Stimulated activated CD4-positive, alpha-beta T cell treated with anti-CD3 and anti-CD28 coated beads, Interleukin-1b, Interleukin-23, amount 100 ng/mL, for 24 hours (primary cell): ENCODE measurements around the gene MTF2.

Source experiments
- DNase-seq, 4 experiments: peaks; one replicate each; pipeline ENCODE4 v3.0.0-alpha.2; 2020; ENCODE audit warnings: low read depth in 4 of 4, low spot score in 1 of 4

MTF2 gene

DNA sequence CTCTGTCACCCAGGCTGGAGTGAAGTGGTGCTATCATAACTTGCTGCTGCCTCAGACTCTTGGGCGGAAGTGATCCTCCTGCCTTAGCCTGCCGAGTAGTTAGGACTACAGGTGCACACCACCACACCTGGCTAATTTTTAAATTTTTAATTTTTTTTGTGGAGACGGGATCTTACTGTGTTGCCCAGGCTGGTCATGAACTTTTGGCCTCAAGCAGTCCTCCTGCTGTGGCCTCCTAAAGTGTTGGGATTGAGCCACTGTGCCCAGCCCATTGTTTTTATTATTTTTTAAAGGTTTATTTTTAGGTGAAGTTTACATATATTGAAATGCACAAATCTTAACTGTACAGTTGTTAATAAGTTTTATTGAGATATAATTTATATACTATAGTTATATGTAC is 3.2 kb downstream of the MTF2 start:
- DNase-seq: no peak

DNA sequence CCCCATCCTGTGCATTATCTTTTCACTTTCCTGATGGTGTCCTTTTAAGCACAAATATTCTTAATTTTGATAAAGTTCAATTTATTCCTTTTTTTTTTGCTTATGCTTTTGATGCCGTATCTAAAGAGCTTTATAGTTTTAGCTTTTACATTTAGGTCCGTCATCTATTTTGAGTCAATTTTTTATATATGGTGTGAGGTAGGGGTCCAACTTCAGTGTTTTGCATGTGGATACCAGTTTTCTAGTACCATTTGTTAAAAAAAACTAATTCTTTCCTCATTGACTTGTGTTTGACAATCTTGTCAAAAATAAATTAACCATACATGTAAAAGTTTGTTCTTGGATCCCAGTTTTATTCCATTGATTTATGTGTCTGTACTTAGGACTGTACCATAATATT is 4.9 kb downstream of the MTF2 start:
- DNase-seq: no peak

DNA sequence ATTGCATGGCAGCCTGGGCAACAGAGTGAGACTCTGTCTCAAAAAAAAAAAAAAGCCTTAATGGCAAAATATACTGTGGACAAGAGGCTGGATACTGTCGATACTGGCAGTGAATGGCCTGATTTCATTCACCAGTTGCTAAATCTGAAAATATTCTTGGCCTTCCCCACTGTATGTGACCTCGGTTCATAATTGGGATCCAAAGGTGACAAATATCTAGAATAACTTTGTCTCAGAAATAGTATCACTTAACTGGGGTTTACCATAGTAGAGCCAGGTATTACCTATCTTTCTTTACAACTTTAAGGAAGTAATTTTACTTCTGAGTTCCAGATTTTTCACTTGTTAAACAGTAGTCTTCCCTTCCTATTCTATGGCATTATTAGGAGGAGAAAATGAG is 8.4 kb downstream of the MTF2 start:
- DNase-seq: no peak

DNA sequence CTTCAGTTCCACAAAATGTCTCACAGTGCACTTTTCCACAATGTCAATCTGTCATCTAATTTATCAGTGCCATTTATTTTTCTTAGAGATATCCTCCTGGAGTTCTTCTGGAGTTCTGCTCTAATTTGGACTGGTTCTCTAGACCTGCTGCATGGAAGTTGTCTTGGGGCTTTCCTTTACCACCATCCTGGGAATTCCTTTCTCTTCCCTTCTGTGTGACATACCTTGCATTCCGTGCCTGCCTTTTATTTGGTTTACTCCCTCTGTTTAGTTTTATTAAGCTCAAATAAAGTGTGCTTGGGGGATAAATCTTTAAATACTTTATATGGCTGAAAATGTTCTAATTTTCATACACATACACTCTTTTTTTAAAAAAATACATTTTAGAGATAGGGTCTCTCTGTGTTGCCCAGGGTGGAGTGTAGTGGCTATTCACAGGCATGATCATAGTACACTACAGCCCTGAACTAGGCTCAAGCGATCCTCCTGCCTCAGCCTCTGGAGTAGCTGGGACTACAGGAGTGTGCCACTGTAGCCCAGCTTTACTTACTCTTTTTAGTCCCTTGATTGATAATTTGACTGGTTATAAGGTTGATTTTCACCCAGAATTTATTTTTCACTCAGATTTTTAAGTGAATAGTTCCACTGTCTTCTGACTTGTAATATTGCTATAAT is 14.4 kb downstream of the MTF2 start:
- DNase-seq: no peak

DNA sequence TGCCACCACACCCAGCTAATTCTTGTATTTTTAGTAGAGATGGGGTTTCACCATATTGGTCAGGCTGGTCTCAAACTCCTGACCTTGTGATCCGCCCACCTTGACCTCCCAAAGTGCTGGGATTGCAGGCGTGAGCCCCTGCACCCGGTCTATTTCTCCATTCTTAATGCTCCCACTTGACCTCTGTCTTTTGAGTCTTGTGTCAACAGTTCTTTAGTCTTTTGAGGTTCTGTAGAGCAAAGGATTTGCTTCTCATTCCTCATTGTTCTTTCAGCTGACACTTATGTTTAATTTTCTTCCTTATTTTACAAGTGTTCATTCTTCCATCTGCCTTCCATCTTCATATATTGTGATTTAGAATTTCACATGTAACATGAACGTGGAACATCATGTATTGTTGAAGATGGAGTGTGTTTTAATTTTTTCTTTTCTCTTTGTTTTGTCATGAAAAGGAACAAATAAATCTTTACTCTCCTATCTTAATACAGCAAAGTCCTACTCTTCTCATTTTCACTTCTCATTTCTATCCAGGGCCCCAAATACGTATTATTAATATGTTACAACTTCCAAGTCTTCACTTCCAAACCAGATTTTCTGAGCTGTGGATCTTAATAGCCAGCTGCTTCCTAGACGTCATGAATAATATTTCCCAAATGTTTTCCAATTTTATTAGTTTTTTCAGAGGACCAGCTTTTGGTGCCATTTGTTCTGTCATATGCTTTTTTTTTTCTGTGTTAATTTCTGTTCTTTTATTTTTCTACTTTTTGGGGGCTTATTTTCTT is 16.9 kb downstream of the MTF2 start:
- no peak for DNase-seq

DNA sequence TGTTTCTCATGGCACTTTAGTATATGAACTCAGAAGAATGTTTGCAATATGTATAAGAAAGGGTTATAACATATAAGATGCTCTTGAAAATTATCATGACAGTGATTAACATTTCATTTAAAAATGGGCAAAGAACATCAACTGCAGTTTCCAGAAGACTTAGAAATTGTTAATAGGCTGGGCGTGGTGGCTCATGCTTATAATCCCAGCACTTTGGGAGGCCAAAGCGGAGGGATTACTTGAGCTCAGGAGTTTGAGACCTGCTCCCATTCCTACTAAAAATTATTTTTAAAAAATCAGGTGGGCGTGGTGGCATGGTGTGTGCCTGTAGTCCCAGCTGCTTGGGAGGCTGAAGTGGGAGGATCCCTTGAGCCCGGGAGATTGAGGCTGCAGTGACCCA is 23.1 kb downstream of the MTF2 start:
- DNase-seq: no peak

DNA sequence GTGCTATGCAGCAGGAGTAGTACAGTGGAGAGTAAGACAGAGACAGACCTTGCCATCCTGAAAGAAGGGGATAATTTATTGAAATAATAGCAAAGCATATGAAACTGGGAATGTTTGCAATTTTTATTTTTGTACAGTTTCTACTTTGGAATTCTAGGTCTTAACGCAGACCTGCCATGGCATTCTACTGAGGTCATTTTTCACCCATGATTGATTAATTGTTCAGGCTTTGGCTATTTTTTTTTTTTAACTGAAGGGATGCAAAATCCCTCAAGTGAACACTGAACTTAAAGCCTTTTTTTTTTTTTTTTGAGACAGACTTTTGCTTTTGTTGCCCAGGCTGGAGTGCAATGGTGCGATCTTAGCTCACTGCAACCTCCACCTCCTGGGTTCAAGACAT is 27.1 kb downstream of the MTF2 start:
- no peak for DNase-seq

DNA sequence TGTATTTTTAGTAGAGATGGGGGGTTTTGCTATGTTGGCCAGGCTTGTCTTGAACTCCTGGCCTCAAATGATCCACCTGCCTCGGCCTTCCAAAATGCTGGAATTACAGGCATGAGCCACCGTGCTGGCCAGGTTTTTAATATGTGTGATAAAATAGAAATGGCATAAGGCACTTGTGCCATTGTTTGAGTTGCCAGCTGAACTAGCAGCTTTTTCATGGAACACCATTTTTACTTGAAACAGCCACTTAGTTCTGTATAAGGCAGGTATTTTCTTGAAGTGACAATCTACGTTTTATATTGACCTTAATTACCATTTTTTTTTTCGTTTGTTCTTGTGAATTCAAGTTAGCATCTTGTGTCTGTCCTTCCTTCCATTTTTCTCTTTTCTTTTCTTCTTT is 28.3 kb downstream of the MTF2 start:
- DNase-seq: no peak

DNA sequence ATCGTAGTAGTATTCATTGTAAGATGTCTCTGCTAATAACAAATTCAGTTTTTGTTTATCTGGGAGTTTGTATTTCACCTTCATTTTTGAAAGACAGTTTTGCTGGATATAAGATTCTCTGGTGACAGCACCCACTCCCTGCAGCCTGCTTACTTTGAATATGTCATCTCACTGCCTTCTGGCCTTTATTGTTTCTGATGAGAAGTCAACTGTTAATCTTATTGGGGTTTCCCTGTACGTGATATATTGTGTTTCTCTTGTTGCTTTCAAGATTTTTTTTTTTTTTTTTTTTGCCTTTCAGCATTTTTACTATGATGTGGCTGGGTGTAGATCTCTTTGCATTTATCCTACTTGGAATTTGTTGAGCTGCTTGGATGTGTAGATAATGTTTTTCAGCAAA is 29.3 kb downstream of the MTF2 start:
- DNase-seq: no peak

DNA sequence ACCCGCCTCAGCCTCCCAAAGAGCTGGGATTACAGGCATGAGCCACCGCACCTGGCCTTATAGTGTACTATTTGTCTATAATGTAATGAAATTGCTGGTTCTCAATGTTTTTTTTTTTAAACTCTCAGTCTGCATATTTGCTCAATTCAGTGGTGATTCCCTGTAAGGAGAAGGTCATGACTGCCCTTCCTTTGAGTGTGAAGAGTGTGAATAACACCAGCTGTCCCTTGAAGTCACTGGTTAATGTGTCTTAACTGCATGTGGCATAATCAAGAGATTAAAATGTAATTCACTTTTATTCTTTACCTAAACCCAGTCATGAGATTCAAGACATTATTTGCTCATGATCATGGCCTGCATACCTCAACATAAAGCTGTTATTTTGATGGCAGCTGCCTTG is 30.5 kb downstream of the MTF2 start:
- no peak for DNase-seq

DNA sequence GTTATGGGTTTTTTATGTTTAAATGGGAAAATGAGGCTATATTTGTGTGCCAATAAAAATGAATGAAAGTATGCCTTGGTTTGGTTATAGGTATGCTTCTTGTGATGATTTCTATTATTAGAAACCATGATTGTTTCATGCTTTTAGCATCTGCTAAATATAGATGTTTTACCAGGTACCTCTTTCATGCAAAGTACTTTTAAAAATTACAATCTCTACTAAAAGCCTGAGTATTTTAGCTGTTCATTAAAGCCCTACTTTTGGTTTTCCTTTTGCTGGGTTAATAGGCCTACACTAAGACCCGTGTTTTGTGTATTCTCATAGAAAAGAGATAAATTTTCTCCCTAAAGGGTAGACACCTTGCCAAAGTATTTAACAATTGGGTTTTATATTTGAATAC is 32.0 kb downstream of the MTF2 start:
- DNase-seq: no peak

DNA sequence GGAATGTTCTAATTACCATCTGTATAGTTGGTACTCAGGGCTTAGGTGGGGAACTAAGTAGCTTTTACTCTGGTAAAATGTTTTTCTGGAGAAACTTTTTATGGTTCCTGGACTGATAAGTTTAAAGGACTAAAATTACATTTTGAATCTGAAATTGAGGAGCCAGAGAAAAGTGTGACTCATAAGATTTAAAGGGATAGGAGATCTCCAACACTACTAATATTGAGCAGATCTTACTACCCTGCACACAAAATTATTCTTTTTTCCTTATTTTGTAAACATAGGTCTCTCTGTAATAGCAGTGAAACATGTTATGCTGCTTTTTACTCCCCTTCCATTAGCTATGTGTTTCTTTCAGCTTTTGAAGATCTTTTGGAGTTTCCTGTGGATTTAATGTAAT is 32.5 kb downstream of the MTF2 start:
- no peak for DNase-seq

DNA sequence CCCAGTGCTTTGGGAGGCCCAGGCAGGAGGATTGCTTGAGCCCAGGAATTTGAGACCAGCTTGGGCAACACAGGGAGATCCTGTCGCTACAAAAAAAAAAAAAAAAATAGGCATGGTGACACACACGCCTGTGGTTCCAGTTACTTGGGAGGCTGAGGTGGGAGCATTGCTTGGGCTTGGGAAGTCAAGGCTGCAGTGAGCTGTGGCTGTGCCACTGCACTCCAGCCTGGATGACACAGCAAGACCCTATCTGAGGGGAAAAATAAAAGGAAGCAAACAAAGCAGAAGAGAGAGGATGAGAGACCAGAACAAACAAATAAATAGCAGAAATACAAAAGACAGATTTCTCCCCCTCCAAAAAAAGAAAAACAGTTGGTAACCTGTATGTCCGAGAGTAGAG is 34.0 kb downstream of the MTF2 start:
- DNase-seq: no peak

DNA sequence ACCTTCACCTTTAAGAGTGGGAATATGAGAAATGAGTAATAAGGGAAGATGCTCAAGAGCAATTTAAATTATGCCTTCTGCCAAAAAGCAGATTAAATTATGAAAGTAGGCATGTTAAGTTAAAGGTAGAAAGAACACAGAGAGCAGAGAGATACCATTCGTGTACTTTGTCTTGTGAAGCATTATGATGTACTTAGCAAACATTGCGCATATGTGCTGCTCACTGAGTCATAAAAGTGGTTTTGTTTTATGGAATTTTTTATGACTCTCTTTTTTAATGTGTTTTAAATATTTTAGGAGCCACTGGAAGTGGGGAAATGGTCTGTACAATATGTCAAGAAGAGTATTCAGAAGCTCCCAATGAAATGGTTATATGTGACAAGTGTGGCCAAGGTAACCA is 35.3 kb downstream of the MTF2 start:
- no peak for DNase-seq

DNA sequence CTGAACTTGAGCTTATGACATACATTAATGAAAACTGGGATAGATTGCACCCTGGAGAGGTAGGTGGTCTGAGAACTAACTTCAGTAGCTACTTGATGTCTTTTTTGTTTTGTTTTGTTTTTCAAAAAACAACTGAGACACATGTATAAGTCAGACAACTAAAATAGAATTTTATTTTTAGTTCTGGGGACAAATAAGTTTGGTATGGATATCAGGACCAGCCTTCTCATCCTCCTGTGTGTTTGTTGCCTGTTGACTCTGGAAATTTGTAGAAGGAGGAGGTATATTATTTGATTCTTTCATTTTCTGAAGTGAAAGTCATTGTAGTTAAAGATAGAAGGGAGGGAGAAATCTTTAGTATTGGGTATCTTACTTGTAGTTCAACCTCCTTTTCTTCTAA is 41.5 kb downstream of the MTF2 start:
- DNase-seq: no peak

DNA sequence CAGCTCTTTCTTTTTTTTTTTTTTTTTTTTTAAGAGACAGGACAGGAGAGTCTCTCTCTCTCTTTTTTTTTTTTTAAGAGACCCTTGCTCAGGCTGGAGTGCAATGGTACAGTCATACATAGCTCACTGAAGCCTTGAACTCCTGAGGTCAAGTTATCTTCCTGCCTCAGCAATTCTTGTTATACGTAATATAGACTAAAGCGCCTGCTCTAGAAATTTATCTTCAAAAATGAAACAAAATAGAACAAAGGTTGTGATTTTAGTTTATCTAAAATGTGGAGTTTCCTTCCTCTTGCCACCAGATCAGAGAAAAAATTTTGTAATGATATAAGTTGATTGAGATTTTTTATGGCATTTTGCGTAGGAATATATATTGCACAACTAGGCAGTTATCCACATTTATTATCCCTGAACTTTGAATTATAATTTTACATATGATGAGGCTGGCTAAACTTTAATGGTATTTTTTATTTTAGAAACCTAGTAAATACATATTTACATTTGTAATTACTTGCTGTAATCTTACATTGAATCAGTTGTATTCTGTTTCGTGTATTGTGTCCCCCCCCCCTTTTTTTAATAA is 44.2 kb downstream of the MTF2 start:
- no peak for DNase-seq

DNA sequence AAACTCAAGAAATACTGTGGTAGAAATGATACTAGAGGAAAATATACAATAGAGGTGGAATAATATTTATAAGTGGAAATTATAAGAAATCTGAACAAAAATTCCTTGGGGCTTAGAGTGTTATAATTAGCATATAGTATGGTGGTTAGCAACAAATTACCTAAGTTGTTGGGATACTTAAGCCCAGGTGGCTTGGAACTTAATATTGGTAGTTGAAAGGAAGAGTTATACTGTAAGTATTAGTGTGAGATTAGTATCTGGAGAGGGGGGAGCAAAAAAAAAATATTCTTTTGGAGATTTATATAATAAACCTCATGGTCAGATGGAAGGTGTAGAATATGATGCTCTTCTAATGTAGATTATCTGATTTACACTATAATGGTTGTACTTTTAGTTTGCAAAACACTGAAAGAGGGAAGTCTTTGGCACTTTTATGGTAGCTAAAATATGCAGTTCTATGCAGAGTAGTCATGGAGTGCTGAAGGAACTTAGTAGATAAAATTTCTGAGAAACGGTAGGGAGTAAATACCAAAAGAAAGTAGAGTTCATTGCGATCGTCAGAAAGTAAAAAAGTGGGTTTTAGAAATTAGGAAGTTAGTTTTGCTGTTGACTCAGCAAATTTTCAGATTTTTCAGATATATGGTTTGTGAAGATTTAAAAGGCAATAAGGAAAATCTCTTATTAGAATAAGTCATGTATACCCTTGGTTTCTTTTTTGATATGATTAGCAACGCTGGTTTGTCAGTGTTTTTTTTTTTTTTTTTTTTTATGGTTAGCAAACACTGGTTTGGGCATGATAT is 45.7 kb downstream of the MTF2 start:
- no peak for DNase-seq

DNA sequence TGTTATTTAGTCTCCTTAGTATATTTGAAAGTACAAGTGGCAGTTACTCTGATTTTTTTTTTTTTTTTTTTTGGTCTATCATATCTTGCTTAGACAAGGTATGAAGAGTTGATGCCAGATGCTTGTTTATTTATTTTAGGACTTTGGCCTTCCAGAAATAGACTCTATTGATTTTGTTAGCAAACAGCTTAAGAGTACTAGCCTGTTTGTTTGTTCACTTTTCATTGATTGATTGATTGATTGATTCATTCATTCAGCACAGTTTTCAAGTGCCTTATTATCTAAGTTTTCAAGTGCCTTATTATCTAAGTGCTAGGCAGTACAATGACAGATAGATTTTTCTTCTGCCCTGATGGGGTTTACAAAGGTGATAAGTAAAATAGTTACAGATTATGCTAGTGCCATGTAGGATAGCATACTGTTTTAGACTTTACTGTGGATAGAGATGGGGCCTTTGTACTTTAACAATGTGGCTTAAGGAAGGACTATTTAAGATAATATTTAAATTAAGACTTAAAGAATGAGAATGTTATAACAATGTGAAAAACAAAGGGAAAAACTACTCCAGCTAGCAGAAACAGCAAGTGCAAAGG is 50.5 kb downstream of the MTF2 start:
- DNase-seq: no peak

DNA sequence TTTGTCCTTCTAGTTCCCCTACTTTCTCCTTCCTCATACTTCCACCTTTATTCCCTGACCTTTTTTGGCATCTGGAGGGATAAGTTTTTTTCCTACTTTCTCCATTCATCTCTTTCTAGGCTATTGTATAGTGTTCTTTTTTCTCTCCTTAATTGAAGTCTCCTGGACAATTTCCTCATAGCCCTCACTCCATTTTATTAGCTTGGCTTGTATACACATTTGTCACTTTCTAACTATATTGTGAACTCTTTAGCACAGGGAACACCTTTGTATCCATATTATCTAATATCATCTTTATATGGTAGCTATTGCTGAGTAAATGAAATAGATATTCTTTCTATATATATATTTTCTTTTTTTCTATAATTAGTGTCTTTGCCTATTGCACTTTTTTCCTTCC is 53.6 kb downstream of the MTF2 start:
- DNase-seq: no peak

DNA sequence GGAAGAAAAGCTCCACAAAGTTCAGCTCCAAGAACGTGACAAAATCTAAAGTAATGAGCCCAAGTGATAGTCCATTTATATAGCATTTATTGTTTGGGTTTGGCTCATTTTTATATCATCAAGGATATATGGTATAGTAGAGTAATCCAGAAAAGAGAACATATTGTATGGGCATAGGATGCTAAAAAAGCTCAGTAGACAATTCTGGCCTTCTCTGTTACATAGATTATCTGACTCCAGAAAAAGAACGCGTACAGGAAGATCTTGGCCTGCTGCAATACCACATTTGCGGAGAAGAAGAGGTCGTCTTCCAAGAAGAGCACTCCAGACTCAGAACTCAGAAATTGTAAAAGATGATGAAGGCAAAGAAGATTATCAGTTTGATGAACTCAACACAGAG is 57.4 kb downstream of the MTF2 start:
- DNase-seq: no peak

DNA sequence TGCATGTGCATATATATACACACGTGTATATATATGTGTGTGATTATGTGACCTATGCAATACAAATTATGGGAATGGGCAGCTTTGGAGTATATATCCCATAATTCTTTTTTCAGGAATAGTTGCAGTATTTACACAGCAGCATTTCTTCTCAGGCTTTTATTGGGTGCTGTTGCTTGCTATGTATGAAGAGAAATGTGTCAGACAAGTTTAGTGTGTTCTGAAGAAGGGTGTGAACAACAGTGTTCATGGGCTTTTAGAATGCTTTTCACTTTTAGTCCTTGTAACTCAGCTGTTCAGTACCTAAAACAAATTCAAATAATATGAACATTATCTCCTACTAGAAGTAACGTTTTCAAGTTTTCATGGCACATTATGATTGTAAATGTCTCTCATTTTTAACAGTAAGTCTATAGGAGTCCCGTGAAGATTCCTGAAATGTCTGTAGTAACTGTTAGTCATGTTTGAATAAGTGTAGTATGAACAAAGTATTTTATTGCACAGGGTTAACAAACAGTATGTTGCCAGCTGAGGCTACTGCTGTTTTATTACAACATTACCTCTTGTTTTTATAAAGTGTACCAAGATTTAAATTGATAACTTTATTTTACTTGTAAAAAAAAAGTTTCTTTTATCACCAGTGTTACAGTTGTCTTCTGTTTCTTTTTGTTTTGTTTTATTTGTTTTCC is 58.7 kb downstream of the MTF2 start:
- no peak for DNase-seq
